MCF 10A (cell line): ENCODE measurements around the gene MT1E. TPM values are rescaled to one million over a fixed set of nuclear protein-coding genes. Genes with fewer than 3 reads are reported as not detected.

Experiments
- BruUV-seq: library from RNA; stranded (reverse); fragments of 400-500 nt; replicated peaks from 2 replicates; lab custom pipeline; 2021; lab: Mats Ljungman, UMichigan
- CTCF ChIA-PET: fragments of 300-600 bp; sonication (Branson Sonifier 250); formaldehyde crosslinking; extraction: SDS; loops from one replicate; lab custom pipeline; 2021; ENCODE audit warnings: antibody characterized with exemption, inconsistent platforms; lab: Yijun Ruan, JAX
- POLR2A ChIA-PET: fragments of 300-600, 350-650 bp; sonication (Branson Sonifier 250); formaldehyde crosslinking; extraction: SDS; loops from one replicate; lab custom pipeline; 2020; ENCODE audit warnings: antibody characterized with exemption, inconsistent platforms; lab: Yijun Ruan, JAX
- DNase-seq: peaks from one replicate; pipeline ENCODE4 v3.0.0-alpha.2; 2018; ENCODE audit not compliant: unreplicated experiment
- H3K27ac Mint-ChIP-seq: one replicate; pipeline ENCODE4 v1.8.0; 2022; ENCODE audit warnings: mild to moderate bottlenecking, low read depth, mixed read lengths; ENCODE audit not compliant: unreplicated experiment
- H3K27me3 Mint-ChIP-seq: one replicate; pipeline ENCODE4 v1.8.0; 2022; ENCODE audit warnings: mixed read lengths; ENCODE audit not compliant: insufficient read depth, unreplicated experiment
- H3K36me3 Mint-ChIP-seq: one replicate; pipeline ENCODE4 v1.8.0; 2022; ENCODE audit warnings: mild to moderate bottlenecking, moderate library complexity, mixed read lengths; ENCODE audit not compliant: insufficient read depth, unreplicated experiment
- H3K4me1 Mint-ChIP-seq: one replicate; pipeline ENCODE4 v1.8.0; 2022; ENCODE audit warnings: mixed read lengths; ENCODE audit not compliant: insufficient read depth, unreplicated experiment
- H3K4me3 Mint-ChIP-seq: one replicate; pipeline ENCODE4 v1.8.0; 2022; ENCODE audit warnings: mild to moderate bottlenecking, moderate library complexity, mixed read lengths; ENCODE audit not compliant: unreplicated experiment
- H3K9me3 Mint-ChIP-seq: one replicate; pipeline ENCODE4 v1.8.0; 2022; ENCODE audit warnings: mixed read lengths; ENCODE audit not compliant: unreplicated experiment
- intact Hi-C: fragments of 100-400 bp; cut with micrococcal nuclease; formaldehyde crosslinking; loops from 2 replicates; pipeline ENCODE4 v1.14.1; 2022
- total RNA-seq: library from RNA; stranded (reverse); gene quantifications from 2 replicates; pipeline ENCODE4 v1.2.3, GENCODE V29; 2022
- TF ChIP-seq, protein P1 (sequence below): fragments of 200-600 bp; IDR thresholded peaks from one replicate; pipeline ENCODE4 v1.8.0; 2022; ENCODE audit warnings: antibody characterized with exemption, mild to moderate bottlenecking; ENCODE audit not compliant: unreplicated experiment

MT1E gene
- total RNA-seq, 1 experiment from 2014 or later, result 934 TPM

GRCh38 chr16:56608043-56608875 is 17.3 kb upstream of the MT1E start, which contains the start of gene MT2A:
Gene MT2A (plus strand): TSS chr16:56608584. CDS start chr16:56608656, 72 bp downstream.
- H3K27me3 Mint-ChIP-seq, result no peaks in the 10 kb centered on the region
- POLR2A ChIA-PET, result interaction anchor here (0.6 to 15.3 kb wide), 30 partner anchors 16 to 1681 kb away, joined by 3 to 1404 read pairs (median 5); partner anchors contain the start of genes BBS2, MT1A, MT1B and MT1E

DNA sequence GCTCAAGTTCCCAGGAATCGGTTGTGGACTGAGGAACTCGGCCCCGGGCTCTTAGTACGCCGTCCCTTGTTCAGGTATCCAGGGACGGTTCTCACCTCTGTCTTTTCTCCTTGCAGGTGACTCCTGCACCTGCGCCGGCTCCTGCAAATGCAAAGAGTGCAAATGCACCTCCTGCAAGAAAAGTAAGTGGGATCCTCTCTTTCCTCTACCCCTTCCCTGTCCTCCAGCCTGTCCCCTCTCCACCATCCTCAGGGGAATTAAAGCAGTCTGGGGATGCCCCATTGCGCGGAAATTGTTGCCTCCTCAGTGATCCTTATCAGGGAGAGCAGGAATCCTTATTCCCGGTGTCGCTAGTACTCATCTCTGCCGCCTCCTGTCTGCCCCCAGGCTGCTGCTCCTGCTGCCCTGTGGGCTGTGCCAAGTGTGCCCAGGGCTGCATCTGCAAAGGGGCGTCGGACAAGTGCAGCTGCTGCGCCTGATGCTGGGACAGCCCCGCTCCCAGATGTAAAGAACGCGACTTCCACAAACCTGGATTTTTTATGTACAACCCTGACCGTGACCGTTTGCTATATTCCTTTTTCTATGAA is 16.6 kb upstream of the MT1E start:
- CTCF ChIA-PET, result no interaction called here
- Mint-ChIP-seq H3K4me3 (peak overlapping the region; percentile 93), H3K27me3 (no peaks in the 10 kb centered on the region), H3K36me3 (peaks cover 7% of the 10 kb centered on the region), H3K9me3 (no peaks in the 10 kb centered on the region), H3K27ac (peak overlapping the region; percentile 99), H3K4me1 (peaks cover 54% of the 10 kb centered on the region)
- peak; percentile 15 for DNase-seq
- POLR2A ChIA-PET, result interaction anchor here (0.7 to 15.3 kb wide), 30 partner anchors 8 to 670 kb away, joined by 3 to 1404 read pairs (median 6); partner anchors contain the start of genes BBS2, MT1B, MT1E and MT1F
- TF ChIP-seq, protein P1, sequence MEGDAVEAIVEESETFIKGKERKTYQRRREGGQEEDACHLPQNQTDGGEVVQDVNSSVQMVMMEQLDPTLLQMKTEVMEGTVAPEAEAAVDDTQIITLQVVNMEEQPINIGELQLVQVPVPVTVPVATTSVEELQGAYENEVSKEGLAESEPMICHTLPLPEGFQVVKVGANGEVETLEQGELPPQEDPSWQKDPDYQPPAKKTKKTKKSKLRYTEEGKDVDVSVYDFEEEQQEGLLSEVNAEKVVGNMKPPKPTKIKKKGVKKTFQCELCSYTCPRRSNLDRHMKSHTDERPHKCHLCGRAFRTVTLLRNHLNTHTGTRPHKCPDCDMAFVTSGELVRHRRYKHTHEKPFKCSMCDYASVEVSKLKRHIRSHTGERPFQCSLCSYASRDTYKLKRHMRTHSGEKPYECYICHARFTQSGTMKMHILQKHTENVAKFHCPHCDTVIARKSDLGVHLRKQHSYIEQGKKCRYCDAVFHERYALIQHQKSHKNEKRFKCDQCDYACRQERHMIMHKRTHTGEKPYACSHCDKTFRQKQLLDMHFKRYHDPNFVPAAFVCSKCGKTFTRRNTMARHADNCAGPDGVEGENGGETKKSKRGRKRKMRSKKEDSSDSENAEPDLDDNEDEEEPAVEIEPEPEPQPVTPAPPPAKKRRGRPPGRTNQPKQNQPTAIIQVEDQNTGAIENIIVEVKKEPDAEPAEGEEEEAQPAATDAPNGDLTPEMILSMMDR, result no peak
- BruUV-seq, result TSS peak; percentile 97
- intact Hi-C loops, result loop anchor here (1.0 to 5.0 kb wide), 2 partner anchors 16 to 33 kb away; partner anchors contain the start of gene MT1E

More at GRCh38 chr16:56608043-56608875, 17.3 kb upstream of the MT1E start, which contains the start of gene MT2A:
- no TSS peak for BruUV-seq
- peak; percentile 97 for DNase-seq
- peaks cover 50% of the 10 kb centered on the region for H3K4me1 Mint-ChIP-seq
- H3K27ac Mint-ChIP-seq, result peak within 1 kb of the TSS; percentile 99
- H3K9me3 Mint-ChIP-seq, result no peaks in the 10 kb centered on the region
- peaks cover 7% of the 10 kb centered on the region for H3K36me3 Mint-ChIP-seq
- intact Hi-C loops, result loop anchor here (1.0 to 5.0 kb wide), 2 partner anchors 17 to 34 kb away; partner anchors contain the start of gene MT1E
- TF ChIP-seq, protein P1, result no peak
- CTCF ChIA-PET, result interaction anchor here (0.6 kb wide), 1 partner anchor 8 kb away, joined by 3 read pairs; no protein-coding TSS in a partner anchor
- H3K4me3 Mint-ChIP-seq, result peak within 1 kb of the TSS; percentile 93

DNA sequence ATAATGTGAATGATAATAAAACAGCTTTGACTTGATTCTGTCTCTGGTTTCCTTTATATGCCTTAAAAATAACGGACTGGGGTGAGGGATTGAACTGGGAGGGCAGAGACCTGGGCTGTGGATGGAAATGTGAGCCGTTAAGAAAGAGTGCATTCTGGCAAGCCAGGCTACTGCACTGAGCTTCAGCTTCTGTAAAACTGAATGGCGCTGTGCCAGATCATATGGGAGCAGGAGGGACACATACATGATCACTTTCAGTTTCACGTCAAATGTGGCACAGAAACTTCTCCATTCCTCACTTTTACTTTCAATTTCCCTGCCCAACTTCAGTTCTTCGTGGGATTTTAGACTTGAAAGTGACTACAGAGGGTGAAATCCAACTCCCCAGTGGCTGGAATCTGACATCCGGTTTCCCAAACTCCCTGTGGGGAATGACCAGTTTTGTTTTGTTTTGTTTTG is 16.1 kb upstream of the MT1E start:
- no peaks in the 10 kb centered on the region for H3K9me3 Mint-ChIP-seq
- TF ChIP-seq, protein P1, result no peak
- H3K27ac Mint-ChIP-seq, result peak overlapping the region; percentile 99
- CTCF ChIA-PET, result interaction anchor here (1.5 kb wide), 2 partner anchors 33 to 73 kb away, joined by 4 to 5 read pairs; no protein-coding TSS in a partner anchor
- POLR2A ChIA-PET, result interaction anchor here (0.7 to 15.3 kb wide), 22 partner anchors 8 to 669 kb away, joined by 3 to 1404 read pairs (median 6); partner anchors contain the start of genes BBS2, HERPUD1, MT1B and MT1E
- H3K27me3 Mint-ChIP-seq, result no peaks in the 10 kb centered on the region
- H3K4me3 Mint-ChIP-seq, result peak overlapping the region; percentile 93
- peak; percentile 84 for DNase-seq
- TSS peak; percentile 85 for BruUV-seq
- H3K4me1 Mint-ChIP-seq, result peaks cover 59% of the 10 kb centered on the region
- peaks cover 7% of the 10 kb centered on the region for H3K36me3 Mint-ChIP-seq
- intact Hi-C loops, result loop anchor here (5.0 kb wide), 1 partner anchor 33 kb away; no protein-coding TSS in a partner anchor
